ENCODE measurements around the gene CTF1.
A peak's percentile ranks its signal among the peaks of the same experiment; 100 is the strongest.
"Not testable (repeated sequence)": the region's sequence is repeated elsewhere in the genome, so short reads cannot be mapped to it uniquely, and the experiment has no call there.

Gene CTF1

DNA sequence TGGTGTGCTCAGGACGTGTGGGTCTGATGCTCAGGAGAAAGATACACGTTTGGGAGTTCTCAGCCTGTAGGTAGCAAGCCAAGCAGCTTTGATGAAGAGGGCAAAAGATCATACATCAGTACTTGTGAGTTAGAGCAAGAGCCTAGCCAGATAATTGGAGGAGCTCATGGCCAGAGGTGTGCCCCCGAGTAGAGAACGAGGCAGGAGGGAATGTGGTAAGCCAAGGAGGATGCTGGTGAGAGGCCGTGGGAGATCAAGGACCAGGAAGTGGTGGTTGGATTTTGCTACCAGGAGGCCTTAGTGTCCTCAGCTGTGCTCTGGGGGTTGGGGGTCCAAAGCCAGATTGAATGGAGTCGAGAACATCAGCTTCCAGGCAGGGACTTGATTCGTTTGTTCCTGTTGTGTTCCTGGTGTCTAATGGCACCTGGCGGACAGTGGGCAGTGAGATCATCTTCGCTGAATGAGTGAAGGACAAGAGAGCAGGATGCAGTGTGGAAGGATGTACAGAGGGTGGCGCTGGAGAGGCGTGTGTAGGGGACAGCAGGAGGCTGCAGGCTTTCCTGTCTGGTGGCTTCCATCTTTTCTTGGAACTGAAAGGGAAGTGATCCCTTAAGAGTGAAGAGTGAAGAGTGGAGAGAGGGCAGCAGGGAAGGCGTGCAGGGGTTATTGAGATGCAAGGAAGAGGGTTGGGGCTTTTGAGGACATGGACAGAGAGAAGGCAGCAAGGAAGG, 38.6 kb downstream of the CTF1 start:
- DNase-seq: no peak

DNA sequence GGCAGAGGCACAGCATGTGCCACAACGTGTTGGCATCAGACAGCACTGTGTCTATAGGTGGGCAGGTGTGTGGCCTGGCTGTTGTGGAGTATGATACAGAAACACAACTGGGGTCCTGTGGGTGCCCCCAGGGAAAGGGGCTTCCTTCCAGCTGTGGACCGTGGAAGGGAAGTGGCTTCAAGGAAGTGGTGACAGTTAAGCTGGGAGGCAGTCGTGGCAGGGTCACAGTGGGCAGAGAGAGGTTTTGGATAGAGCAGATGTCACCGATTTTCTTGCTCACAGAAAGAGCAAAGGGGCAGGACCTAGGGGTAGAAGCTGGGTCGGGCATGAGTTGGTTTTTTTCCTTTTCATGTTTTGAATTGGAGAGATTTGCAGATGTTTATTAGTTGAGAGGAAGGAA, 41.3 kb downstream of the CTF1 start:
- no peak for DNase-seq

DNA sequence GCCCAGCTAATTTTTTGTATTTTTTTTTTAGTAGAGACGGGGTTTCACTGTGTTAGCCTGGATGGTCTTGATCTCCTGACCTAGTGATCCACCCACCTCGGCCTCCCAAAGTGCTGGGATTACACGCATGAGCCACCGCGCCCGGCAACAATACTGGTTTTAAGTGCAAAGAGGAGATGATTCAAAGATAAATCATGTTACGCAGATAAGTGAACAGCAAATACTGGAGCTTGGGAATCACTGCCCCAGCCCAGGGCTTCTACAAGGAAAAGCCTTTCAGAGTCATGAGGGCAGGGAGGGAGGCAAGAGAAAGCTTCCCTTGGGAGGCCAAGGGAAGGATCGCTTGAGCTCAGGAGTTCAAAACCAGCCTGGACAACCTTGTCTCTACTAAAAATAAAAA, 43.2 kb downstream of the CTF1 start:
- DNase-seq: not testable (repeated sequence)

DNA sequence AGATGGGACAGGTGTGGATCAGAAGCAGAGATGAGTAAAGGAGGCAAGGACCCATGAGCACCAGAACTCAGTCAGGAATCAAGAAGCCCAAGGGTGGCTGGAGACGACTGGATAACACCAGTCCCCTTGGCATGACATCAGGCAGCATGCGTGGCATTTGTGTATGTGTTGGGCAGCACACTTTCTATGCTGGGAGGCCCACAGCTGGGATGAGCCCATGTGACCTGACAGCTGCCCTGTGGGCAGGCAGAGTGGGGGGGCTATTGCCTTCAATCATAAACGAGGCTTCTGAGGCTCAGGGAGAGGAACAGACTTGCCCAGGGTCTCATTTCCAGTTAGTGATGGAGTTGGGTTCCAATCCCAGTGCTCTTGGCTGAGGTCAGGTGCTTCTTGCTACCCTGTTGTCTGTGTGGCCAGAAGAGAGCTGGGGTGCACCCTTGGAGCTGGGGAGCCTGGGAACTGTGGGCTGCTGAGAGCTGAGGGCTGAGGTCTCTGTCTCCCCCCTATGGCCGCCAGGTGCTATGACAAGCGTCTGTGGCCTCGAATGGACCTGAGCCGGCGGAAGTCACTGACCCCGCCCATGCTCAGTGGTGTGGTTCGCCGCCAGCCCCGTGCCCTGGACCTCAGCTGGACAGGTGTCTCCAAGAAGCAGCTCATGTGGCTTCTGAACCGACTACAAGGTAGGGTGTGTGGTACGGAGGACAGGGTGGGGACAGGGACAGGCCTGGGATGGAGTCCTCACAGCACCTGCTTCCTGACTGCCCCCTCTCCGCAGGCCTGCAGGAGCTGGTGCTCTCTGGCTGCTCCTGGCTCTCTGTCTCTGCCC, 45.4 kb downstream of the CTF1 start:
- DNase-seq: no peak

DNA sequence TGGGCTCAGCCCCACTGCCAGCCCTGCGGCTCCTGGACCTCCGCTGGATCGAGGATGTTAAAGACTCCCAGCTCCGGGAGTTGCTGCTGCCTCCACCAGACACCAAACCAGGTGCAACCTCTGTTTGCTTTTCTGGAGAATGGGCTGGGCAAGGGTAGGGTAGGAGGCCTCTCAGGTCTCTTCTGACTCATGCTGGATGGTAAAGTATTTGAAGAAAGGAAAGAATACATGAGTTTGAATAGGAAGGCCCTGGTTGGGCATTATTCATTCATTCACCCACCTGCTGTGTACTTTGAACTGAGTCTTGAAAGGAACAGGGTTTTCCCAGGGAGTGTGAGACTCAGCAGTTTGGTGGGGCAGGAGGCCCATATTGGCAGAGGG, 46.0 kb downstream of the CTF1 start:
- no peak for DNase-seq

DNA sequence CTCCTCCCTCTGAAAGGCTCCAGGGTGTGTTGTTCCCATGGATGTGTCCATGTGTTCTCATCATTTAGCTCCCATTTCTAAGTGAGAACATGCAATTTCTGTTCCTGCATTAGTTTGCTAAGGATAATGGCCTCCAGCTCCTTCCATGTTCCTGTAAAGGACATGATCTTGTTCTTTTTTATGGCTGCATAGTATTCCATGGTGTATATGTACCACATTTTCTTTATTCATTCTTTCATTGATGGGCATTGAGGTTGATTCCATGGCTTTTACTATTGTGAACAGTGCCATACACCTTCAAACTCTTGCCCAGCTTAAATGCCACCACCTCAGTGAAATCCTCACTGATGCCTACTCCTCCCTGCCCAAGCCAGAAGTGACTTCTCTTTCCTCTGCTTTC, 47.9 kb downstream of the CTF1 start:
- DNase-seq: no peak

DNA sequence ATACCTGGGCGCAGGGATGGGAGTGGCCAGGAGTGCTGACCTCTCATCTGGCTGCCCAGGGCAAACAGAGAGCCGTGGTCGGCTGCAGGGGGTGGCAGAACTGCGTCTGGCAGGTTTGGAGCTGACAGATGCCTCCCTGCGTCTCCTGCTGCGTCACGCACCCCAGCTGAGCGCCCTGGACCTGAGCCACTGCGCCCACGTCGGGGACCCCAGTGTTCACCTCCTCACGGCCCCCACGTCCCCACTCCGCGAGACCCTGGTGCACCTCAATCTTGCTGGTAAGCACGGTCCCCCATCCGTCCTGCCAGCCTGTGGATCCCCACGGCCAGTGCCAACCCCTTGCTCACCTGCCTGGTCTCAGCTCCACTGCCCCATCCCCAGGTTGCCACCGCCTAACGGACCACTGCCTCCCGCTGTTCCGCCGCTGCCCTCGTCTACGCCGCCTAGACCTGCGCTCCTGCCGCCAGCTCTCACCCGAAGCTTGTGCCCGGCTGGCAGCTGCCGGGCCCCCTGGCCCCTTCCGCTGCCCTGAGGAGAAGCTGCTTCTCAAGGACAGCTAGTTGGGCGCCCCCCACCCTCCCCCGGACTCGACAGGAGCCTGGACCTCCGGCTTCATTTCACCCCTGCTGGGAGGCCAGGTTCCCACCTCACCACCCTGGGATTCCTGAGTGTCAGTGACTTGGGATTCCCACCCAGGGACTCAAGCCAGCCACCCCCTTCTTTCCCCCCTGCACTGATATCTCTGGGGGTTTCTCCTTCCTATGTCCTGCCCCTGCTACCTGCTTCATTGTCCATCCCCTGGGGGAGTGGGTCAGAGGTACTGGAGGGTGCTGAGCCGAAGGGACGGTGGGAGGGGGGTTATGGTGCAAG, 50.5 kb downstream of the CTF1 start:
- no peak for DNase-seq

DNA sequence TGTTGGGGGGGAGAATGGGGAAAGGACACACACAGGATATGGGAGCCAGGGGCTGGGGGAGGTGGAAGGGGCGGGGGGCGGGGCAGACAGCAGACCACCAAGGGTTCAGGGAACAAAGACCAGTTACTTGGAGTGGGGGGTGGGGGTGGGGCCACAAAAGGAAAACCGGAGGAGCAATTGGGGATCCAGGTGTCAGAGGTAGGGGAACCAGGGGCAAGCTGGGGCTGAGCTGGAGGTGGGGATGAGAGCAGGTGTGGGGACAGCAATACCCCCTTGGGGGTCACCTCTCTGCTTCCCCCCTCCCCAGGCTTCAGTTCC, 51.1 kb downstream of the CTF1 start:
- DNase-seq: no peak

DNA sequence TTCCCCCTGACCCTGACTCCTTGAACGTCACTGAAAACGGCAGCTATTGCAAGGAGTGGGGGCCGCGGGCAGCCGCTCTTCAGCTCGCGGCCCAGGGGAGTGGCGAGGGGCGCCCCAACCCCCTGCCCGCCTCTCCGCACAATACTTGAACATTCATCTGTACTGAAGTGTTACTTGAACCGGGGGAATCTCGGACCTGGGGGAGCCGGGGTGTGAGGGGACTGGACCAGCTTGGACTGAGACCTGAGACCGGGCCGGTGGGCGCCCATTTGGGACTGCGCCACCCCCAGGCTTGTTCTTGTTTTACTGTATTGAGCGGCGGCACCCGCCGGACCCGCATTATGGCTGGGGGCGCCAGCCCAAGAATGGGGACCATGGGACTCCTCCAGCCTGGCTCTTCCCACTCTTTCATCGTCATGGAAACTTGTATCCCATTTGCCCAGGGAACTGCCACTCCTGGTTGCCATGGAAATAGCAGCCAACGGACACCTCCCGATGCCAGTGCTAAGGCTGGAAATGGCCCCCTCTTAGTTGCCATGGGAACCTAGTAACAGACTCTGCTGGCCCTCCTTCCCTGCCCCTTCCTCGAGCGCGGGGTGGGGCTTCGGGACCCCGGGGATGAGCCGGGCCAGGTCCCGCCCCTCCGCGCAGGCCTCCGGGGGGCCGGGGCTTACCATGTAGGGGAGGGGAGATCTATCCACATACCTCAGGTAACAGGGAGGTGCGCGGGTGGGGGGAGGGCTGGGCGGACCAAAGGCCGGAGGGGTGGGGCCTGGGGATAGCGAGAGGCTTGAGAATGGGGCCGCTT, 51.6 kb downstream of the CTF1 start:
- DNase-seq: peak; percentile 55

DNA sequence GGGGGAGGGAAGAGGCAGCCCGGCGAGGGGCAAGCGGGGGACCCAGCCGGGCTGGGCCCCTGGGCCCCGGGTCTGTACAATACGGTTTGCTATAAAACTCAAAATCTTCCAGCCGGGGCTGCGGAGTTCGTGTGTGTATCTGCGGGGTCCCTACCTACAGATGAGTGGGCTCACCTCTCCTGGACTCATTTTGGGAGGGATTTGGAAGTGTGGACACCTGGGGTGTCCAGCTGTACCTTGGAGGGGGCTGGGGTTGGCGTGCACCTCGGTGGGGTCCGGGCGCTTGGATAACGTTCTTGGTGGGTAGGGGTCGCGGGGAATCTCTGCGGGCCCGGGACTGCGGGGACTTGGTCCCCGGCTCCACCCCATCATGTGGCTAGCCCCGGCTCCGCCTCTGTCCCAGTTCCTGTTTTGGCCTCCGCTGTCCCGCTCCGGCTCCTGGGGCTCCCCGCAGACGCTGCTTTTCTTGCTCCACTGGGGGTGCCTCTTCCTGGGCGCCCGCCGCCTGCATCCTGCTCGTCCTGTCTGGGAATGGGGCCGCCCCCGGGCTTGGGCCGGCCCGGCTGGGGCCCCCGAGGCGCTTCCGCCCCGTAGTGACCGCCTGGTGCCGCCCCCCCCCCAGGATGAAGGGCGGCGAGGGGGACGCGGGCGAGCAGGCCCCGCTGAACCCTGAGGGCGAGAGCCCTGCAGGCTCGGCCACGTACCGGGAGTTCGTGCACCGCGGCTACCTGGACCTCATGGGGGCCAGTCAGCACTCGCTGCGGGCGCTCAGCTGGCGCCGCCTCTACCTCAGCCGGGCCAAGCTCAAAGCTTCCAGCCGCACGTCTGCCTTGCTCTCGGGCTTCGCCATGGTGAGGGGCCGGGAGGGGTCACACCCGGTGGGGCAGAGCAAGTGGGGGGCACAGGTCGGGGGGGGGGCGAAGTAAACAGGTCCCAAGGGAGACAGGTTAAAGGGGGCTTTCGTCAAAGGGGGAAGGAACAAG, 52.5 kb downstream of the CTF1 start, which contains the start of gene ORAI3:
TSS of gene ORAI3 (plus strand) at position 402 of the 983 bp plus-strand sequence. CDS start at position 624, 222 bp downstream.
- no peak for DNase-seq

DNA sequence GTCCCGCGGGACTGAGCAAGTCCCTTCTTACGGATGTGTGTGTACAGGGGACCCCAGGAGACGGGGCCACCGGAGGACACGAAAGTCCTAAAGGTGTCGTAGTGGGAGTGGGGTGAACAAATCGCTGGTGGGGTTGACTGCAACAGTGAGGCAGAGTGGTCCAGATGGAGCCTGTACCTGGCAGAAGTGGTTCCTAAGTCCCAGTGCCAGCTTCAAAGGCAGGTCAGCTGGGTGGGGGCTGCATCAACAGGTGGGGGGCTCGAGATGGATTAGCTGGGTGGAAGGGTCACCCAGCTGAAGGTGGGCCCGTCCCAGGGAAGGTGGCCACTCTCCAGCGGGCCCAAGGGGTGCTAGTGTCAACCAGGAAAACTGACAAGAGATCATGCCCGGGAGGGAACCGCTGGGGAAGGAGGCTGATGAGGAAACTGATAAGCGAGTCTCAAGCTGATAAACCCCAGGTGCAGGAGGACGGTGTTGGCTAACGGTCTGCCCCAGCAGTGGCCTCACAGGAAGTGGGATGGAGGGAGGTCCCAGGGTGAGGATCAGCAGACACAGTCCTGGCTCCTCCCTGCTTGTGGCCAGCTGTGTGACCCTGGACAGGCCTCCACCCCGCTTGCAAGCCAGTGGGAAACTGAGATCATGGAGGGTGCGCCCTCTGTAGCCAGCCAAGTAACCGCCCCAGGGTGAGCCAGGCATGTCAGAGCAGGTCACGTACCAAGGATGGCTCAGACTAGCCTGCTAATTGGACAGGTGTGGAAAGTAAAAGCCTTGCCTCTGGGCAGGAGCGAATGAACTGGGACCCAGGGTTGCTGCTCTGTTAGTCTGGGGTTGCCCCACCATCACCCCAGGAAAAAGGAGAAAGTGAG, 53.5 kb downstream of the CTF1 start:
- no peak for DNase-seq

DNA sequence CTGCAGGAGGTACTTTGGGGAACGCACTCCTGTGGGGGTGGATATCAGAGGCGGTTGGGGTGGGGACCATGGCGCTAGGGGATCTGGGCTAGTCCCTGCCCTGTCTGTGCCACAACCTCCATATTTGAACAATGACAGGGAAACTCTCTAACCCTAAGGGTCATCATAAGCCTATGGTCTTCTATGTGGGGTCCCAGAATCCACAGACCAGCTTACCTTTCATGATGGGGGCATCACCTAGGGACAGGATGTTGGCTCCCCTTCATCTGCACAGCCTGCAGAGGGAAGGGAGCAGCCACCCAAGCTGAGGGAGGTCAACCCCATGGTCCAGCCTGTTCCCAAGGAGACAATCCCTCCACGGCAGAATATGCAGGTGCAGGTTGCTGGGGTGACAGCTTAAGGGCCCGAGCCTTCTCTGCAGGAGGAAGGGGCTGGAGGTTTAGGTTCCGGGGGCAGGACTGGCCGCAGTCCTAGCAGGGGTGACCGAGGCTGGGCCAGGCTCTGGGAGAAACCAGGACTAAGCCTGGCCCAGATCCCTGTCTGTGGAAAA, 54.2 kb downstream of the CTF1 start:
- DNase-seq: no peak

DNA sequence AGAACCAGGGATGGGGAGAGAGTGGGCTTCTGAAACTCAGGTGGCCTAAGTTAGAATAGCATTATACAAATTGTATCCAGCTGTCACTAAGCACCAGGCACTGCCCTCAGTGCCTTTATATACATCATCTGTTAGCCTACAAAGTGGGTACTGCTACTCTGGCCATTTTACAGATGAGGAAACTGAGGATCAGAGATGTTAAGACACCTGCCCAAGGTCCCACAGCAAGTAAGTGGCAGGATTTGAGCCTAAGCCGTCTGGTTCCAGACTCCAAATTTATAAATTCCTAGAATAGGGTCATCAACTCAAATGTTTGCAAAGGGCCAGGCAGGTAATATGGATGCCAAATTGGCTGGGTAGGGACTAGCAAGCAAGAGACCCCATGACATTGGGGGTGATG, 54.8 kb downstream of the CTF1 start:
- no peak for DNase-seq

DNA sequence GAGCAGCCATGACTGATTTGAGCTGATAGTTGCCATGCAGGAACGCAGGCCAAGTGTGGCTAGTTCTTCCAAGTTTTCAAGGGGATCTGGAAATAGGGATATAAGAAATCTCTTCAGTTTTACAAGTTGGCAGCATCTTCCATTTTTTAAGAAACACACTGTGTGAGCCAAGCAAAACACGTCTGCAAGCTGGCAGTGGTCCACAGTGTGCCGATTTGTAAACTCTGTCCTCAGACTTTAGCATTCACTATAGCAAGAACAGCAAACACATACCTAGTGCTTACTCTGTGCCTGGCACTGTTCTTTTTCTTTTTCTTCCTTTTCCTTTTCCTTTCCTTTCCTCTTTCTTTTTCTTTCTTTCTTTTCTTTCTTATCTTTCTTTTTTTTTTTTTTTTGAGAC, 55.3 kb downstream of the CTF1 start:
- no peak for DNase-seq

DNA sequence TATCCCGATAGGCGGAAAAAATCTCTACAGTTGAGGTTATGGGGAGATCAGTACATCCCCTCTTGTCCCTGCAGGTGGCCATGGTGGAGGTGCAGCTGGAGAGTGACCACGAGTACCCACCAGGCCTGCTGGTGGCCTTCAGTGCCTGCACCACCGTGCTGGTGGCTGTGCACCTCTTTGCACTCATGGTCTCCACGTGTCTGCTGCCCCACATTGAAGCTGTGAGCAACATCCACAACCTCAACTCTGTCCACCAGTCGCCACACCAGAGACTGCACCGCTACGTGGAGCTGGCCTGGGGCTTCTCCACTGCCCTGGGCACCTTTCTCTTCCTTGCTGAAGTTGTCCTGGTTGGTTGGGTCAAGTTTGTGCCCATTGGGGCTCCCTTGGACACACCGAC, 56.7 kb downstream of the CTF1 start:
- DNase-seq: no peak

Data from NCI-H1048 (cell line).